NCI-H2171 treated with DMSO at 0.1 percent for 48 hours (cell line): Measurements from ENCODE around the gene PCGF2.

Experiments used
- DNase-seq: peaks from one replicate; lab custom pipeline; 2025; lab: John Stamatoyannopoulos, UW

PCGF2 gene

GRCh38 chr17:38751144-38751807 lies 3.1 kb upstream of the PCGF2 start:
- peak; percentile 68 for DNase-seq

GRCh38 chr17:38750312-38751121 lies 2.4 kb upstream of the PCGF2 start:
- DNase-seq = peak; percentile 40

GRCh38 chr17:38750044-38750311 lies 1.8 kb upstream of the PCGF2 start:
- DNase-seq = no peak

GRCh38 chr17:38749223-38750043 lies 1.3 kb upstream of the PCGF2 start:
- DNase-seq = peak; percentile 70

GRCh38 chr17:38748892-38749222 lies 721 bp upstream of the PCGF2 start:
- DNase-seq = peak; percentile 70

- DNase-seq = peak; percentile 67
These were observed 530 bp downstream of the PCGF2 start for GRCh38 chr17:38747463-38748148.

- no peak for DNase-seq
These were observed 1.2 kb downstream of the PCGF2 start for GRCh38 chr17:38746849-38747462.

GRCh38 chr17:38746004-38746848 lies 1.9 kb downstream of the PCGF2 start:
- no peak for DNase-seq

- DNase-seq = peak; percentile 76
These were observed 2.6 kb downstream of the PCGF2 start for GRCh38 chr17:38745545-38745944.

GRCh38 chr17:38743556-38744171 lies 4.5 kb downstream of the PCGF2 start:
- DNase-seq = peak; percentile 85

- DNase-seq = peak; percentile 99
These were observed 5.5 kb downstream of the PCGF2 start for GRCh38 chr17:38742411-38743308.

- no peak for DNase-seq
These were observed 6.2 kb downstream of the PCGF2 start for GRCh38 chr17:38741921-38742410.

- no peak for DNase-seq
These were observed 6.7 kb downstream of the PCGF2 start for GRCh38 chr17:38741461-38741860.

GRCh38 chr17:38740806-38741205 lies 7.3 kb downstream of the PCGF2 start:
- DNase-seq = no peak

GRCh38 chr17:38740044-38740443 lies 8.1 kb downstream of the PCGF2 start:
- DNase-seq = no peak

- no peak for DNase-seq
These were observed 8.8 kb downstream of the PCGF2 start for GRCh38 chr17:38739305-38739704.

GRCh38 chr17:38738686-38739085 lies 9.4 kb downstream of the PCGF2 start:
- DNase-seq = no peak

- no peak for DNase-seq
These were observed 10.0 kb downstream of the PCGF2 start for GRCh38 chr17:38738007-38738662.
